HG02870 (cell line): ENCODE results near the gene SLC6A9.
A peak's percentile ranks its signal among the peaks of the same experiment; 100 is the strongest.

Experiments used
- ATAC-seq: cut with Tn5 transposase; IDR thresholded peaks from one replicate; pipeline ENCODE4 v1.9.1; 2021; ENCODE audit warnings: mild to moderate bottlenecking, moderate library complexity; ENCODE audit not compliant: unreplicated experiment

Gene SLC6A9

GRCh38 chr1:43986712-43987111 is 44.5 kb downstream of the SLC6A9 start:
- no peak for ATAC-seq

GRCh38 chr1:43985984-43986595 is 45.2 kb downstream of the SLC6A9 start:
- no peak for ATAC-seq

GRCh38 chr1:43984855-43985254 is 46.4 kb downstream of the SLC6A9 start:
- no peak for ATAC-seq

- no peak for ATAC-seq
These were observed 47.9 kb downstream of the SLC6A9 start for GRCh38 chr1:43983253-43983899.

GRCh38 chr1:43982808-43983207 is 48.5 kb downstream of the SLC6A9 start:
- no peak for ATAC-seq

GRCh38 chr1:43982241-43982640 is 49.0 kb downstream of the SLC6A9 start:
- no peak for ATAC-seq

GRCh38 chr1:43981636-43982035 is 49.6 kb downstream of the SLC6A9 start:
- no peak for ATAC-seq

- ATAC-seq, result no peak
These were observed 50.1 kb downstream of the SLC6A9 start for GRCh38 chr1:43981135-43981491.

GRCh38 chr1:43980255-43981134 is 50.8 kb downstream of the SLC6A9 start:
- ATAC-seq, result no peak

- no peak for ATAC-seq
These were observed 51.6 kb downstream of the SLC6A9 start for GRCh38 chr1:43979528-43980254.

GRCh38 chr1:43979261-43979527 is 52.1 kb downstream of the SLC6A9 start:
- ATAC-seq, result no peak

GRCh38 chr1:43978551-43979260 is 52.6 kb downstream of the SLC6A9 start, which contains the start of gene B4GALT2:
TSS of gene B4GALT2 (plus strand) at chr1:43979210. CDS start at chr1:43981161, 1,951 bp downstream.
- no peak for ATAC-seq

GRCh38 chr1:43978264-43978550 is 53.1 kb downstream of the SLC6A9 start:
- ATAC-seq, result no peak

- ATAC-seq, result no peak
These were observed 53.6 kb downstream of the SLC6A9 start for GRCh38 chr1:43977376-43978263.

GRCh38 chr1:43976890-43977289 is 54.4 kb downstream of the SLC6A9 start:
- no peak for ATAC-seq

GRCh38 chr1:43976045-43976444 is 55.2 kb downstream of the SLC6A9 start:
- ATAC-seq, result no peak

- no peak for ATAC-seq
These were observed 55.9 kb downstream of the SLC6A9 start for GRCh38 chr1:43975249-43975961.

GRCh38 chr1:43974443-43975248 is 56.6 kb downstream of the SLC6A9 start, which contains the start of gene ATP6V0B:
TSS of gene ATP6V0B (plus strand) at chr1:43974960. CDS start at chr1:43975041, 81 bp downstream.
- peak; percentile 61 for ATAC-seq
